A673 (cell line): ENCODE data around the gene MEP1A. TPM values are rescaled to one million over a fixed set of nuclear protein-coding genes. Genes with fewer than 3 reads are reported as not detected.

Experiments
- BruUV-seq: library from RNA; stranded (reverse); fragments of 400-500 nt; replicated peaks from 2 replicates; lab custom pipeline; 2021; lab: Mats Ljungman, UMichigan
- CTCF ChIA-PET: fragments of 300-600 bp; sonication (Branson Sonifier 250); formaldehyde crosslinking; loops from one replicate; lab custom pipeline; 2022; ENCODE audit warnings: antibody characterized with exemption; lab: Charles Lee
- POLR2A ChIA-PET: fragments of 300-600 bp; sonication (Branson Sonifier 250); formaldehyde crosslinking; loops from one replicate; lab custom pipeline; 2022; ENCODE audit warnings: antibody characterized with exemption; ENCODE audit not compliant: low non-redundant PET; lab: Charles Lee
- DNase-seq: peaks from one replicate; pipeline ENCODE4 v3.0.0-alpha.2; 2015; ENCODE audit warnings: low spot score
- H3K27ac ChIP-seq: fragments of 200-600 bp; sonication (generic); 2 replicates; pipeline ENCODE4 v1.5.1; 2016; ENCODE audit warnings: mixed run types, low read depth, mild to moderate bottlenecking, mixed read lengths, antibody characterized with exemption, low read length; ENCODE audit not compliant: poor library complexity, severe bottlenecking
- H3K27me3 ChIP-seq: fragments of 200-600 bp; sonication (generic); replicated peaks from 2 replicates; pipeline ENCODE4 v1.6.1; 2017; ENCODE audit warnings: mixed run types, low read depth, mild to moderate bottlenecking, mixed read lengths, antibody characterized with exemption, low read length; ENCODE audit not compliant: insufficient read depth, poor library complexity
- H3K36me3 ChIP-seq: fragments of 200-600 bp; sonication (generic); 2 replicates; pipeline ENCODE4 v1.6.1; 2016; ENCODE audit warnings: mixed run types, mild to moderate bottlenecking, mixed read lengths, antibody characterized with exemption, low read length; ENCODE audit not compliant: insufficient read depth, poor library complexity, severe bottlenecking
- H3K4me1 ChIP-seq: fragments of 200-600 bp; sonication (generic); 2 replicates; pipeline ENCODE4 v1.6.1; 2017; ENCODE audit warnings: mixed run types, mild to moderate bottlenecking, mixed read lengths, antibody characterized with exemption, low read length; ENCODE audit not compliant: insufficient read depth, poor library complexity, severe bottlenecking
- H3K4me3 ChIP-seq: fragments of 200-600 bp; sonication (generic); 2 replicates; pipeline ENCODE4 v1.5.1; 2016; ENCODE audit warnings: low read depth, mixed run types, mild to moderate bottlenecking, mixed read lengths, low read length; ENCODE audit not compliant: poor library complexity, severe bottlenecking
- H3K9me3 ChIP-seq: fragments of 200-600 bp; sonication (generic); 2 replicates; pipeline ENCODE4 v1.6.1; 2016; ENCODE audit warnings: mixed run types, low read depth, mild to moderate bottlenecking, mixed read lengths, antibody characterized with exemption, low read length; ENCODE audit not compliant: poor library complexity, severe bottlenecking
- CTCF ChIP-seq: fragments of 300-800, 200-600 bp; sonication (generic); conservative IDR thresholded peaks from 2 replicates; pipeline ENCODE4 v1.5.1; 2017; ENCODE audit warnings: low read depth, mild to moderate bottlenecking, antibody characterized with exemption, low read length, moderate library complexity, mixed read lengths
- EZH2 ChIP-seq: fragments of 200-600 bp; sonication (generic); IDR thresholded peaks from 2 replicates; pipeline ENCODE4 v1.6.1; 2017; ENCODE audit warnings: borderline replicate concordance, low read depth, mild to moderate bottlenecking, mixed read lengths, antibody characterized with exemption, low read length; ENCODE audit not compliant: poor library complexity, severe bottlenecking
- intact Hi-C: fragments of 100-400 bp; cut with micrococcal nuclease; formaldehyde crosslinking; loops from one replicate; pipeline ENCODE4 v1.10.0; 2022; ENCODE audit not compliant: unreplicated experiment
- total RNA-seq: library from RNA; stranded (reverse); gene quantifications from 2 replicates; pipeline ENCODE4 v1.2.3, GENCODE V29; 2021

Gene MEP1A
- total RNA-seq, 1 experiment from 2014 or later, result not detected

GRCh38 chr6:46789434-46790354 is 3.5 kb upstream of the MEP1A start:
- Histone ChIP-seq H3K4me3 (no peak overlapping the region), H3K4me1 (no peaks in the 10 kb centered on the region), H3K36me3 (no peaks in the 10 kb centered on the region), H3K9me3 (no peaks in the 10 kb centered on the region), H3K27ac (no peak overlapping the region), H3K27me3 (peaks cover 7% of the 10 kb centered on the region)
- no TSS peak for BruUV-seq
- DNase-seq, result no peak
- ChIA-PET POLR2A (no interaction called here), CTCF (no interaction called here)
- intact Hi-C loops, result no loop called here
- no peak for TF ChIP-seq EZH2
- no peak for TF ChIP-seq CTCF

GRCh38 chr6:46790355-46790874 is 2.8 kb upstream of the MEP1A start:
- Histone ChIP-seq H3K27ac (no peak overlapping the region), H3K27me3 (peaks cover 7% of the 10 kb centered on the region), H3K9me3 (no peaks in the 10 kb centered on the region), H3K36me3 (no peaks in the 10 kb centered on the region), H3K4me1 (no peaks in the 10 kb centered on the region), H3K4me3 (no peak overlapping the region)
- ChIA-PET POLR2A (no interaction called here), CTCF (no interaction called here)
- TF ChIP-seq EZH2 (no peak), CTCF (no peak)
- DNase-seq, result no peak
- BruUV-seq, result no TSS peak
- intact Hi-C loops, result no loop called here

- ChIA-PET POLR2A (no interaction called here), CTCF (no interaction called here)
- H3K9me3 ChIP-seq, result no peaks in the 10 kb centered on the region
- no peak for TF ChIP-seq CTCF
- TF ChIP-seq EZH2, result no peak
- no peaks in the 10 kb centered on the region for H3K36me3 ChIP-seq
- H3K4me1 ChIP-seq, result no peaks in the 10 kb centered on the region
- no TSS peak for BruUV-seq
- no peak for DNase-seq
- no peak overlapping the region for H3K27ac ChIP-seq
- no peak overlapping the region for H3K4me3 ChIP-seq
- intact Hi-C loops, result no loop called here
- H3K27me3 ChIP-seq, result peaks cover 7% of the 10 kb centered on the region
These were observed 554 bp upstream of the MEP1A start for GRCh38 chr6:46792635-46793034.
